Sigmoid colon (tissue), 4 donors: ENCODE measurements around the gene CCDC148.

Experiments
- CTCF ChIP-seq, 4 experiments: fragments of 450-650 bp in 3 of 4; fragments of 200-600 bp in 1 of 4; IDR thresholded peaks; one replicate each; pipeline ENCODE4 v1.5.1; 2016 to 2019; ENCODE audit warnings: antibody characterized with exemption in 4 of 4, mild to moderate bottlenecking in 3 of 4, moderate library complexity in 2 of 4
- POLR2AphosphoS5 ChIP-seq, 4 donors: sonication (generic); formaldehyde crosslinking; IDR thresholded peaks; one replicate each; pipeline ENCODE4 v1.6.1; 2017; ENCODE audit warnings: antibody characterized with exemption in 4 of 4

GRCh38 chr2:158443606-158444005 is 12.9 kb downstream of the CCDC148 start:
- TF ChIP-seq CTCF (IDR thresholded peaks at IDR 0.05) (no peak), POLR2AphosphoS5 (IDR thresholded peaks at IDR 0.05) (no peak)
